Fibroblast of lung (primary cell): ENCODE measurements around the gene PAX3. TPM values are rescaled to one million over a fixed set of nuclear protein-coding genes. Genes with fewer than 3 reads are reported as not detected.

Experiments used
- DNase-seq, 2 donors: peaks; one replicate each; pipeline versions ENCODE4 v3.0.0 to v3.0.0-alpha.2; 2010; ENCODE audit warnings: low read depth in 2 of 2
- H2AFZ ChIP-seq: 2 replicates; pipeline ENCODE4 v1.5.1; 2012; ENCODE audit warnings: low read length, control low read depth, inconsistent platforms
- H3K27ac ChIP-seq: 2 replicates; pipeline ENCODE4 v1.5.1; 2011; ENCODE audit warnings: low read length, control low read depth; ENCODE audit not compliant: insufficient read depth
- H3K27me3 ChIP-seq: 2 replicates; pipeline ENCODE4 v1.5.1; 2011; ENCODE audit warnings: mild to moderate bottlenecking, low read length; ENCODE audit not compliant: control insufficient read depth, insufficient read depth
- H3K36me3 ChIP-seq: 2 replicates; pipeline ENCODE4 v1.5.1; 2011; ENCODE audit warnings: low read length; ENCODE audit not compliant: control insufficient read depth, insufficient read depth
- H3K4me1 ChIP-seq: 2 replicates; pipeline ENCODE4 v1.5.1; 2011; ENCODE audit warnings: low read length; ENCODE audit not compliant: control insufficient read depth, insufficient read depth; ENCODE audit errors: extremely low read depth
- H3K4me2 ChIP-seq: 2 replicates; pipeline ENCODE4 v1.5.1; 2011; ENCODE audit warnings: low read length, control low read depth; ENCODE audit not compliant: insufficient read depth; ENCODE audit errors: extremely low read depth
- H3K4me3 ChIP-seq, 4 experiments: fragments of 200-600 bp in 1 of 4; sonication (generic) in 1 of 4; replicated peaks in 1 of 4; 2 replicates each; pipeline ENCODE4 v1.5.1; 2011 to 2016; ENCODE audit warnings: low read length in 4 of 4, low read depth in 3 of 4, mild to moderate bottlenecking in 3 of 4, control low read depth in 2 of 4, inconsistent platforms in 1 of 4, mixed read lengths in 1 of 4; ENCODE audit not compliant: insufficient read depth in 1 of 4; ENCODE audit errors: control extremely low read depth in 1 of 4
- H3K79me2 ChIP-seq: 2 replicates; pipeline ENCODE4 v1.5.1; 2012; ENCODE audit warnings: mild to moderate bottlenecking, low read length, inconsistent platforms; ENCODE audit not compliant: control insufficient read depth, insufficient read depth
- H3K9ac ChIP-seq: 2 replicates; pipeline ENCODE4 v1.5.1; 2011; ENCODE audit warnings: mild to moderate bottlenecking, low read length, control low read depth; ENCODE audit not compliant: insufficient read depth
- H3K9me3 ChIP-seq: 2 replicates; pipeline ENCODE4 v1.5.1; 2012; ENCODE audit warnings: low read depth, low read length; ENCODE audit not compliant: control insufficient read depth, insufficient read depth
- H4K20me1 ChIP-seq: 2 replicates; pipeline ENCODE4 v1.5.1; 2011; ENCODE audit warnings: low read length; ENCODE audit not compliant: control insufficient read depth, insufficient read depth; ENCODE audit errors: extremely low read depth
- CTCF ChIP-seq, 2 donors: IDR thresholded peaks in 1 of 2; conservative IDR thresholded peaks in 1 of 2; 1 replicate in 1 of 2; 2 replicates in 1 of 2; pipeline ENCODE4 v1.5.1; 2011 to 2012; ENCODE audit warnings: low read length in 2 of 2, control low read depth in 1 of 2, inconsistent platforms in 1 of 2, low read depth in 1 of 2, mild to moderate bottlenecking in 1 of 2
- EZH2 ChIP-seq: IDR thresholded peaks from 2 replicates; pipeline ENCODE4 v1.5.1; 2012; ENCODE audit warnings: low read length, control low read depth, mild to moderate bottlenecking; ENCODE audit errors: missing control alignments
- polyA plus RNA-seq, 2 donors: library from polyadenylated mRNA; depleted of rRNA in 1 of 2; stranded (reverse) in 1 of 2; unstranded in 1 of 2; fragments of >200 nt; gene quantifications; 2 replicates each; pipeline ENCODE4 v1.2.1, GENCODE V29; 2011 to 2012; ENCODE audit warnings: missing spikeins in 1 of 2
- total RNA-seq: library from RNA; depleted of rRNA; stranded (reverse); fragments of >200 nt; gene quantifications from 2 replicates; pipeline ENCODE4 v1.2.1, GENCODE V29; 2014

The PAX3 gene
- total and polyA plus RNA-seq, 2 donors (not counting 1 experiment from before 2014, with no cell fraction given), result not detected

GRCh38 chr2:222214885-222215284 lies 83.9 kb downstream of the PAX3 start:
- no peak overlapping the region for H2AFZ ChIP-seq
- H3K79me2 ChIP-seq, result no peaks in the 10 kb centered on the region
- no peak for DNase-seq
- H3K27ac ChIP-seq, result no peak overlapping the region
- no peaks in the 10 kb centered on the region for H3K9me3 ChIP-seq
- TF ChIP-seq CTCF (conservative IDR thresholded peaks at IDR 0.05 in 1 of 2, IDR thresholded peaks at IDR 0.05 in 1 of 2; ENCODE audit: low read depth in 1 of 2, low read length in 2 of 2) (no peak), EZH2 (no peak)
- H3K9ac ChIP-seq, result no peak overlapping the region
- no peaks in the 10 kb centered on the region for H3K4me1 ChIP-seq
- H3K4me3 ChIP-seq, result no peak overlapping the region
- H3K4me2 ChIP-seq, result no peak overlapping the region
- no peaks in the 10 kb centered on the region for H3K27me3 ChIP-seq
- no peaks in the 10 kb centered on the region for H3K36me3 ChIP-seq
- H4K20me1 ChIP-seq, result no peaks in the 10 kb centered on the region

GRCh38 chr2:222213049-222213448 lies 85.7 kb downstream of the PAX3 start:
- no peaks in the 10 kb centered on the region for H3K4me1 ChIP-seq
- H3K36me3 ChIP-seq, result no peaks in the 10 kb centered on the region
- no peaks in the 10 kb centered on the region for H3K79me2 ChIP-seq
- no peaks in the 10 kb centered on the region for H4K20me1 ChIP-seq
- DNase-seq, result no peak
- no peak overlapping the region for H3K4me2 ChIP-seq
- no peaks in the 10 kb centered on the region for H3K9me3 ChIP-seq
- no peaks in the 10 kb centered on the region for H3K27me3 ChIP-seq
- H3K27ac ChIP-seq, result no peak overlapping the region
- TF ChIP-seq CTCF (conservative IDR thresholded peaks at IDR 0.05 in 1 of 2, IDR thresholded peaks at IDR 0.05 in 1 of 2; ENCODE audit: low read depth in 1 of 2, low read length in 2 of 2), result no peak
- no peak for TF ChIP-seq EZH2
- no peak overlapping the region for H2AFZ ChIP-seq
- H3K4me3 ChIP-seq, result no peak overlapping the region
- H3K9ac ChIP-seq, result no peak overlapping the region

GRCh38 chr2:222212571-222212970 lies 86.2 kb downstream of the PAX3 start:
- Histone ChIP-seq H3K4me1 (no peaks in the 10 kb centered on the region), H3K9ac (no peak overlapping the region), H3K9me3 (no peaks in the 10 kb centered on the region), H3K27me3 (no peaks in the 10 kb centered on the region), H4K20me1 (no peaks in the 10 kb centered on the region), H3K4me2 (no peak overlapping the region), H3K36me3 (no peaks in the 10 kb centered on the region), H3K4me3 (no peak overlapping the region), H3K27ac (no peak overlapping the region), H3K79me2 (no peaks in the 10 kb centered on the region), H2AFZ (no peak overlapping the region)
- TF ChIP-seq EZH2 (no peak), CTCF (conservative IDR thresholded peaks at IDR 0.05 in 1 of 2, IDR thresholded peaks at IDR 0.05 in 1 of 2; ENCODE audit: low read depth in 1 of 2, low read length in 2 of 2) (no peak)
- no peak for DNase-seq
